Measurements from ENCODE around the gene CITED1. TPM values are rescaled to one million over a fixed set of nuclear protein-coding genes. Genes with fewer than 3 reads are reported as not detected.

The CITED1 gene
- total and polyA plus RNA-seq, 2 donors (not counting 1 experiment from before 2014, with no cell fraction given): not detected

DNA sequence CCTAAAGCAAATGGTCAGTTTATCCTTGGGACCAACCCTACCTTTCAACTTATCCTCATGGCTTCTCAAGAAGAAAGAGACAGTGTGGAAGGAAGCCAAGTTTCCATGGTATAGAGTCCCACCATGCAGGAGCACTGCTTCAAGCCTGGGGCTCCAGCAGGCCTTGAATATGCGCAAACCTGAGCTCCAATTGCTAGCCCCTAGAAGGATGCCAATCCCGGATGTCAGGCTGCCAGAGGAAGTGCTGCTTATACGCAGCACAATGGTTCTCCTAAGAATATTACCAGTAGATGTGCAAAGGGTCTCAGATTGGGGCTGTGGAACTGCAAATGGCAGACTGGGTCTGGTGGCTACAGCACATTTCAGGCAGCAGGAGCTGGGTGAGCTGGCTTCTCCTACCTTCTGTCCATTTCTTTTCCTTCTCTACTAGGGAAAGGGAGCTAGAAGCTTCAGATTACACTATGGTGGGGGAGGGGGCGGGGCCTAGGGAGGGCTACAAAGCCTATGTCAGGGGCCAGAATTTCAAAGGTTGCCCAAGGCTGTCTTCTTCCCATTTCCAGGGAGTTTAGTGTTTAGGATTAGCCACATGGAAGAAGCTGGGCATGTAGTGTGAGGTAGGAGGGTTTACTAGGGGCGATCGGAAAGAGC, 40.7 kb upstream of the CITED1 start:
- no peak overlapping the region for H2AFZ ChIP-seq (ENCODE audit: insufficient read depth, low read depth, low read length, poor library complexity, severe bottlenecking)
- TF ChIP-seq, protein P1, sequence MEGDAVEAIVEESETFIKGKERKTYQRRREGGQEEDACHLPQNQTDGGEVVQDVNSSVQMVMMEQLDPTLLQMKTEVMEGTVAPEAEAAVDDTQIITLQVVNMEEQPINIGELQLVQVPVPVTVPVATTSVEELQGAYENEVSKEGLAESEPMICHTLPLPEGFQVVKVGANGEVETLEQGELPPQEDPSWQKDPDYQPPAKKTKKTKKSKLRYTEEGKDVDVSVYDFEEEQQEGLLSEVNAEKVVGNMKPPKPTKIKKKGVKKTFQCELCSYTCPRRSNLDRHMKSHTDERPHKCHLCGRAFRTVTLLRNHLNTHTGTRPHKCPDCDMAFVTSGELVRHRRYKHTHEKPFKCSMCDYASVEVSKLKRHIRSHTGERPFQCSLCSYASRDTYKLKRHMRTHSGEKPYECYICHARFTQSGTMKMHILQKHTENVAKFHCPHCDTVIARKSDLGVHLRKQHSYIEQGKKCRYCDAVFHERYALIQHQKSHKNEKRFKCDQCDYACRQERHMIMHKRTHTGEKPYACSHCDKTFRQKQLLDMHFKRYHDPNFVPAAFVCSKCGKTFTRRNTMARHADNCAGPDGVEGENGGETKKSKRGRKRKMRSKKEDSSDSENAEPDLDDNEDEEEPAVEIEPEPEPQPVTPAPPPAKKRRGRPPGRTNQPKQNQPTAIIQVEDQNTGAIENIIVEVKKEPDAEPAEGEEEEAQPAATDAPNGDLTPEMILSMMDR (IDR thresholded peaks at IDR 0.05): no peak
- TF ChIP-seq EZH2 (IDR thresholded peaks at IDR 0.05; ENCODE audit: borderline replicate concordance, insufficient read depth, low read depth, low read length, poor library complexity, severe bottlenecking): no peak
- Mint-ChIP-seq H3K4me3 (no peak overlapping the region), H3K27me3 (no peaks in the 10 kb centered on the region), H3K4me1 (no peaks in the 10 kb centered on the region), H3K27ac (no peak overlapping the region), H3K9me3 (ENCODE audit: insufficient read depth) (no peaks in the 10 kb centered on the region)
- POLR2A ChIA-PET: no interaction called here
- peaks cover 0 to 8% of the 10 kb centered on the region in 2 experiments for H3K36me3 ChIP-seq (replicated peaks in 1 of 2; ENCODE audit: control extremely low read depth in 1 of 2, control insufficient read depth in 1 of 2, extremely low read depth in 1 of 2, insufficient read depth in 2 of 2, low read length in 1 of 2)
- H3K4me1 ChIP-seq (ENCODE audit: control insufficient read depth in 2 of 2, insufficient read depth in 2 of 2, low read length in 2 of 2): no peaks in the 10 kb centered on the region
- intact Hi-C loops (cut with micrococcal nuclease): no loop called here
- no peaks in the 10 kb centered on the region for H3K9me3 ChIP-seq (ENCODE audit: control extremely low read depth in 1 of 3, control insufficient read depth in 2 of 3, insufficient read depth in 1 of 3, low read length in 2 of 3)
- ATAC-seq (ENCODE audit: low read depth) (no peak), DNase-seq (no peak)
- no peaks in the 10 kb centered on the region for H3K79me2 ChIP-seq (ENCODE audit: control insufficient read depth, insufficient read depth, low read length)
- no peak overlapping the region for H3K27ac ChIP-seq (ENCODE audit: low read length in 2 of 2)
- H3K4me2 ChIP-seq (replicated peaks; ENCODE audit: low read depth, low read length, poor library complexity, severe bottlenecking): no peak overlapping the region
- WGBS (ENCODE audit: insufficient coverage): 100% methylated on average over 2 of the region's 6 CpGs
- H3K27me3 ChIP-seq (replicated peaks in 1 of 4; ENCODE audit: control extremely low read depth in 1 of 4, control insufficient read depth in 3 of 4, insufficient read depth in 4 of 4, low read length in 3 of 4): no peaks in the 10 kb centered on the region
- CTCF ChIA-PET: no interaction called here
- H3K4me3 ChIP-seq (ENCODE audit: control extremely low read depth in 1 of 5, extremely low read depth in 1 of 5, insufficient read depth in 1 of 5, low read depth in 2 of 5, low read length in 4 of 5): no peak overlapping the region
- H3K9ac ChIP-seq (ENCODE audit: low read length): no peak overlapping the region
- no peaks in the 10 kb centered on the region for H4K20me1 ChIP-seq (ENCODE audit: control insufficient read depth, insufficient read depth, low read length, poor library complexity, severe bottlenecking)

DNA sequence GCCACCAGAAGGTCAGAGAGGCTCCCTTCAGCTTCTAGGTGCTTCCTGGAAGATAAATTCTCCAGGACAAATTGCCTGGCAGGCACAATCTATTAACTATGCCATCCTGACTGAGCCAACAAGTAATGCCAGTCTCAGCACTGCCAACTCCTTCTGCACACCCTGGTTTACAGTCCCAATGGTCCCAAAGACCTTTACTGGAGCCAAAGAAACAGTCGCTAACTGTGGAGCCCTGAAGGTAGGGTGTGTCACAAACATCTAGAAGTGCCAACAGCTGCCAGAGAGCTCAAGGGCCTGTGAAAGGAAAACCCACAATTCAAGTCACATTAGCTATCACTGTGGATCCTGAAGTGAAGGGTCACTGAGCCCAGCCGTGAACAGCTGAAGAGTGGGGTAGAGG, 34.9 kb upstream of the CITED1 start:
- ChIA-PET CTCF (no interaction called here), POLR2A (no interaction called here)
- H3K36me3 ChIP-seq (replicated peaks in 1 of 2; ENCODE audit: control extremely low read depth in 1 of 2, control insufficient read depth in 1 of 2, extremely low read depth in 1 of 2, insufficient read depth in 2 of 2, low read length in 1 of 2): no peaks in the 10 kb centered on the region
- no peaks in the 10 kb centered on the region for H3K27me3 Mint-ChIP-seq
- H3K4me3 Mint-ChIP-seq: no peak overlapping the region
- no peaks in the 10 kb centered on the region for H3K4me1 Mint-ChIP-seq
- ATAC-seq (ENCODE audit: low read depth) (no peak), DNase-seq (no peak)
- H3K4me1 ChIP-seq (ENCODE audit: control insufficient read depth in 2 of 2, insufficient read depth in 2 of 2, low read length in 2 of 2): no peaks in the 10 kb centered on the region
- no peak overlapping the region for H3K4me3 ChIP-seq (ENCODE audit: control extremely low read depth in 1 of 5, extremely low read depth in 1 of 5, insufficient read depth in 1 of 5, low read depth in 2 of 5, low read length in 4 of 5)
- no peaks in the 10 kb centered on the region for H3K79me2 ChIP-seq (ENCODE audit: control insufficient read depth, insufficient read depth, low read length)
- H3K9me3 ChIP-seq (ENCODE audit: control extremely low read depth in 1 of 3, control insufficient read depth in 2 of 3, insufficient read depth in 1 of 3, low read length in 2 of 3): no peaks in the 10 kb centered on the region
- no peaks in the 10 kb centered on the region for H3K9me3 Mint-ChIP-seq (ENCODE audit: insufficient read depth)
- no peak for TF ChIP-seq EZH2 (IDR thresholded peaks at IDR 0.05; ENCODE audit: borderline replicate concordance, insufficient read depth, low read depth, low read length, poor library complexity, severe bottlenecking)
- TF ChIP-seq, protein P1 (IDR thresholded peaks at IDR 0.05): no peak
- no peak overlapping the region for H3K27ac Mint-ChIP-seq
- no peak overlapping the region for H3K4me2 ChIP-seq (replicated peaks; ENCODE audit: low read depth, low read length, poor library complexity, severe bottlenecking)
- no peak overlapping the region for H2AFZ ChIP-seq (ENCODE audit: insufficient read depth, low read depth, low read length, poor library complexity, severe bottlenecking)
- no peak overlapping the region for H3K9ac ChIP-seq (ENCODE audit: low read length)
- no CpG with 5 or more reads among the region's 2 CpGs for WGBS (ENCODE audit: insufficient coverage)
- no peaks in the 10 kb centered on the region for H3K27me3 ChIP-seq (replicated peaks in 1 of 4; ENCODE audit: control extremely low read depth in 1 of 4, control insufficient read depth in 3 of 4, insufficient read depth in 4 of 4, low read length in 3 of 4)
- intact Hi-C loops (cut with micrococcal nuclease): no loop called here
- H3K27ac ChIP-seq (ENCODE audit: low read length in 2 of 2): no peak overlapping the region
- no peaks in the 10 kb centered on the region for H4K20me1 ChIP-seq (ENCODE audit: control insufficient read depth, insufficient read depth, low read length, poor library complexity, severe bottlenecking)
